ENCODE results near the gene P2RX6. TPM values are rescaled to one million over a fixed set of nuclear protein-coding genes. Genes with fewer than 3 reads are reported as not detected.

P2RX6 gene
- total and polyA plus RNA-seq, 9 of the 15 experiments (the other 6 are each of a cell fraction or from before 2014, with no cell fraction given), result 0.01 to 3.9 (median 1.5) TPM; not detected in 1

DNA sequence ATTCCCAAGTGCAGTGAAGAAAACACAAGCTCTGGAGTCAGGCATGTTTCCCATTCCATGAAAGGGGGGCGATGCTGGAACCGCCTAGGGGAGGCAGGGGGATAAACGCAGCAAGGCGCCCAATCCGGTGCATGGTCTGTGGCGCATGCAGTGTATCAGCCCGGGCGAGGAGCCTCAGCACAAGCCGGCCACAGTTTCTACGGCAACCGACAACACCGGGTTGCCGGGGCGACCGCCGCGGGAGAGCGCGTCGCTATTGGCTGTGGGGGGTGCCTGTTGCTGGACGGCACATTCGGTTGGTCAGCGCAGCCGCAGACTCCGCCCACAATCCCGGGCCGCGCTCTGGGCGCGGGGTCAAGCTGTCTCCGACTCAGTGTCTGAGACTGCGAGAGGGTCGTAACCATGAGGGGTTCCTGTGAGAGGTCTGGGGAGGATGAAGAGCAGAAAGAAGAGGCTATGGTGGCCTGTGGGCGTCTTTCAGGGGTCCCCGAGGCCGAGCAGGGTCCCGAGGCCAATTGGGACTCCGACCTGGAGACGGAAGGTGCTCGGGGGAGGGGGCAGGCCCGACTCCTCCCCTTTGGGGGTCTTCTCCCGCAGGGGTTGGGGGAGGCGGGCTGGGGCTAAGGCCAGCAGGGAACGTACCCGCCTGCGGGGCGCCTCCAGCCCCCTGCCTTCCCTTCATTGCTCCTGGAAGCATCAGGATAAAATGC lies 30.8 kb downstream of the P2RX6 start, which contains the start of gene LRRC74B (continued):
- TF ChIP-seq, protein P1, sequence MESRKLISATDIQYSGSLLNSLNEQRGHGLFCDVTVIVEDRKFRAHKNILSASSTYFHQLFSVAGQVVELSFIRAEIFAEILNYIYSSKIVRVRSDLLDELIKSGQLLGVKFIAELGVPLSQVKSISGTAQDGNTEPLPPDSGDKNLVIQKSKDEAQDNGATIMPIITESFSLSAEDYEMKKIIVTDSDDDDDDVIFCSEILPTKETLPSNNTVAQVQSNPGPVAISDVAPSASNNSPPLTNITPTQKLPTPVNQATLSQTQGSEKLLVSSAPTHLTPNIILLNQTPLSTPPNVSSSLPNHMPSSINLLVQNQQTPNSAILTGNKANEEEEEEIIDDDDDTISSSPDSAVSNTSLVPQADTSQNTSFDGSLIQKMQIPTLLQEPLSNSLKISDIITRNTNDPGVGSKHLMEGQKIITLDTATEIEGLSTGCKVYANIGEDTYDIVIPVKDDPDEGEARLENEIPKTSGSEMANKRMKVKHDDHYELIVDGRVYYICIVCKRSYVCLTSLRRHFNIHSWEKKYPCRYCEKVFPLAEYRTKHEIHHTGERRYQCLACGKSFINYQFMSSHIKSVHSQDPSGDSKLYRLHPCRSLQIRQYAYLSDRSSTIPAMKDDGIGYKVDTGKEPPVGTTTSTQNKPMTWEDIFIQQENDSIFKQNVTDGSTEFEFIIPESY (CRISPR knock-in tag; IDR thresholded peaks at IDR 0.05), result peak; percentile 76; the same call in 1 of the 2 replicates
- TF ChIP-seq RBFOX2 (IDR thresholded peaks at IDR 0.05; ENCODE audit: low read depth, low read length), result peak; percentile 36; the same call in 1 of the 2 replicates
- TF ChIP-seq RAD21 (CRISPR knock-in tag; conservative IDR thresholded peaks at IDR 0.05 in 1 of 2, IDR thresholded peaks at IDR 0.05 in 1 of 2), result no peak; a peak in 1 of 4 replicates
- TF ChIP-seq RCOR1 (IDR thresholded peaks at IDR 0.05; ENCODE audit: borderline replicate concordance in 1 of 2, low read depth in 2 of 2, low read length in 2 of 2), result peak in 1 of 2 experiments; percentile 96; a peak in 2 of 4 replicates
- no peak; the same call in 1 of the 2 replicates for TF ChIP-seq KLF1 (tag; IDR thresholded peaks at IDR 0.05)
- TF ChIP-seq, protein P2, sequence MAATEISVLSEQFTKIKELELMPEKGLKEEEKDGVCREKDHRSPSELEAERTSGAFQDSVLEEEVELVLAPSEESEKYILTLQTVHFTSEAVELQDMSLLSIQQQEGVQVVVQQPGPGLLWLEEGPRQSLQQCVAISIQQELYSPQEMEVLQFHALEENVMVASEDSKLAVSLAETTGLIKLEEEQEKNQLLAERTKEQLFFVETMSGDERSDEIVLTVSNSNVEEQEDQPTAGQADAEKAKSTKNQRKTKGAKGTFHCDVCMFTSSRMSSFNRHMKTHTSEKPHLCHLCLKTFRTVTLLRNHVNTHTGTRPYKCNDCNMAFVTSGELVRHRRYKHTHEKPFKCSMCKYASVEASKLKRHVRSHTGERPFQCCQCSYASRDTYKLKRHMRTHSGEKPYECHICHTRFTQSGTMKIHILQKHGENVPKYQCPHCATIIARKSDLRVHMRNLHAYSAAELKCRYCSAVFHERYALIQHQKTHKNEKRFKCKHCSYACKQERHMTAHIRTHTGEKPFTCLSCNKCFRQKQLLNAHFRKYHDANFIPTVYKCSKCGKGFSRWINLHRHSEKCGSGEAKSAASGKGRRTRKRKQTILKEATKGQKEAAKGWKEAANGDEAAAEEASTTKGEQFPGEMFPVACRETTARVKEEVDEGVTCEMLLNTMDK (IDR thresholded peaks at IDR 0.05; ENCODE audit: borderline replicate concordance, insufficient read depth, low read depth, low read length, poor library complexity, severe bottlenecking), result peak; percentile 8
- TF ChIP-seq, protein P3, sequence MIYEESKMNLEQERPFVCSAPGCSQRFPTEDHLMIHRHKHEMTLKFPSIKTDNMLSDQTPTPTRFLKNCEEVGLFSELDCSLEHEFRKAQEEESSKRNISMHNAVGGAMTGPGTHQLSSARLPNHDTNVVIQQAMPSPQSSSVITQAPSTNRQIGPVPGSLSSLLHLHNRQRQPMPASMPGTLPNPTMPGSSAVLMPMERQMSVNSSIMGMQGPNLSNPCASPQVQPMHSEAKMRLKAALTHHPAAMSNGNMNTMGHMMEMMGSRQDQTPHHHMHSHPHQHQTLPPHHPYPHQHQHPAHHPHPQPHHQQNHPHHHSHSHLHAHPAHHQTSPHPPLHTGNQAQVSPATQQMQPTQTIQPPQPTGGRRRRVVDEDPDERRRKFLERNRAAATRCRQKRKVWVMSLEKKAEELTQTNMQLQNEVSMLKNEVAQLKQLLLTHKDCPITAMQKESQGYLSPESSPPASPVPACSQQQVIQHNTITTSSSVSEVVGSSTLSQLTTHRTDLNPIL (CRISPR knock-in tag; IDR thresholded peaks at IDR 0.05), result no peak
- TF ChIP-seq RBM25 (IDR thresholded peaks at IDR 0.05; ENCODE audit: low read depth, low read length, severe bottlenecking), result peak; percentile 100
- TF ChIP-seq, protein P4, sequence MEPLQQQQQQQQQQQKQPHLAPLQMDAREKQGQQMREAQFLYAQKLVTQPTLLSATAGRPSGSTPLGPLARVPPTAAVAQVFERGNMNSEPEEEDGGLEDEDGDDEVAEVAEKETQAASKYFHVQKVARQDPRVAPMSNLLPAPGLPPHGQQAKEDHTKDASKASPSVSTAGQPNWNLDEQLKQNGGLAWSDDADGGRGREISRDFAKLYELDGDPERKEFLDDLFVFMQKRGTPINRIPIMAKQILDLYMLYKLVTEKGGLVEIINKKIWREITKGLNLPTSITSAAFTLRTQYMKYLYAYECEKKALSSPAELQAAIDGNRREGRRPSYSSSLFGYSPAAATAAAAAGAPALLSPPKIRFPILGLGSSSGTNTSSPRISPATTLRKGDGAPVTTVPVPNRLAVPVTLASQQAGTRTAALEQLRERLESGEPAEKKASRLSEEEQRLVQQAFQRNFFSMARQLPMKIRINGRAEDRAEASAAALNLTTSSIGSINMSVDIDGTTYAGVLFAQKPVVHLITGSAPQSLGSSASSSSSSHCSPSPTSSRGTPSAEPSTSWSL (CRISPR knock-in tag; IDR thresholded peaks at IDR 0.05; ENCODE audit: borderline replicate concordance), result no peak
- TF ChIP-seq, protein P5, sequence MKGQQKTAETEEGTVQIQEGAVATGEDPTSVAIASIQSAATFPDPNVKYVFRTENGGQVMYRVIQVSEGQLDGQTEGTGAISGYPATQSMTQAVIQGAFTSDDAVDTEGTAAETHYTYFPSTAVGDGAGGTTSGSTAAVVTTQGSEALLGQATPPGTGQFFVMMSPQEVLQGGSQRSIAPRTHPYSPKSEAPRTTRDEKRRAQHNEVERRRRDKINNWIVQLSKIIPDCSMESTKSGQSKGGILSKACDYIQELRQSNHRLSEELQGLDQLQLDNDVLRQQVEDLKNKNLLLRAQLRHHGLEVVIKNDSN (CRISPR knock-in tag; IDR thresholded peaks at IDR 0.05), result peak; percentile 61
- TF ChIP-seq MAFG (tag; conservative IDR thresholded peaks at IDR 0.05), result no peak
- TF ChIP-seq ERF (CRISPR knock-in tag; IDR thresholded peaks at IDR 0.05), result peak; percentile 72; the same call in 1 of the 2 replicates
- no peak; the same call in 1 of the 2 replicates for TF ChIP-seq ZNF253 (CRISPR knock-in tag; conservative IDR thresholded peaks at IDR 0.05)
- TF ChIP-seq RBBP5 (IDR thresholded peaks at IDR 0.05; ENCODE audit: borderline replicate concordance, insufficient read depth, low read length, poor library complexity, severe bottlenecking), result peak; percentile 51
- no peak for TF ChIP-seq IFI16 (CRISPR knock-in tag; IDR thresholded peaks at IDR 0.05)
- peak; percentile 100 for TF ChIP-seq FOXJ2 (tag; IDR thresholded peaks at IDR 0.05)
- peak in 1 of 2 experiments; percentile 18; a peak in 1 of 4 replicates for TF ChIP-seq KDM4B (IDR thresholded peaks at IDR 0.05; ENCODE audit: borderline replicate concordance in 2 of 2, low read depth in 1 of 2)
- TF ChIP-seq HDAC2 (IDR thresholded peaks at IDR 0.05), result no peak

Data from K562 (cell line).